Prostate gland (tissue), 2 donors: ENCODE results near the gene ARHGEF40. TPM values are rescaled to one million over a fixed set of nuclear protein-coding genes. Genes with fewer than 3 reads are reported as not detected.

Experiments used
- DNase-seq: peaks from one replicate; pipeline ENCODE4 v3.0.0-alpha.2; 2019; ENCODE audit warnings: low spot score
- H3K27ac ChIP-seq, 2 donors: fragments of 200-600 bp; sonication (generic); 2 replicates each; pipeline ENCODE4 v1.5.1; 2017 to 2019
- H3K27me3 ChIP-seq: fragments of 200-600 bp; sonication (generic); replicated peaks from 2 replicates; pipeline ENCODE4 v1.5.1; 2019; ENCODE audit not compliant: insufficient read depth
- H3K36me3 ChIP-seq, 2 donors: fragments of 200-600 bp; sonication (generic); 1 replicate in 1 of 2; 2 replicates in 1 of 2; pipeline versions ENCODE4 v1.5.1 to v1.8.1; 2017 to 2019
- H3K4me1 ChIP-seq: fragments of 200-600 bp; sonication (generic); replicated peaks from 2 replicates; pipeline ENCODE4 v1.5.1; 2019
- H3K4me3 ChIP-seq, 2 donors: fragments of 200-600 bp; sonication (generic); 2 replicates each; pipeline ENCODE4 v1.5.1; 2017 to 2019
- H3K9me3 ChIP-seq: fragments of 200-600 bp; sonication (generic); 2 replicates; pipeline ENCODE4 v1.5.1; 2017
- POLR2A ChIP-seq: fragments of 450-650 bp; IDR thresholded peaks from one replicate; pipeline ENCODE4 v1.6.1; 2016; ENCODE audit warnings: antibody characterized with exemption, mild to moderate bottlenecking
- POLR2AphosphoS5 ChIP-seq: sonication (generic); formaldehyde crosslinking; IDR thresholded peaks from one replicate; pipeline ENCODE4 v1.6.1; 2017; ENCODE audit warnings: antibody characterized with exemption
- WGBS: methylation state at CpG from one replicate; pipeline ENCODE4 v1.1.5; 2018; 5-methylcytosine and 5-hydroxymethylcytosine counted together
- intact Hi-C: fragments of 100-400 bp; cut with DNase I; formaldehyde crosslinking; loops from one replicate; pipeline ENCODE4 v1.14.2; 2022
- total RNA-seq, 2 donors: library from RNA; depleted of rRNA; stranded (reverse); fragments of >200 nt; gene quantifications; one replicate each; pipeline ENCODE4 v1.1.0, GENCODE V29; 2016
- TF ChIP-seq, protein P1 (sequence below), 4 experiments: fragments of 200-600 bp in 2 of 4; fragments of 450-650 bp in 2 of 4; sonication (generic) in 2 of 4; IDR thresholded peaks; 1 replicate in 3 of 4; 2 replicates in 1 of 4; pipeline ENCODE4 v1.5.1; 2016 to 2019; ENCODE audit warnings: antibody characterized with exemption in 4 of 4, mild to moderate bottlenecking in 2 of 4, moderate library complexity in 2 of 4

The ARHGEF40 gene
- total RNA-seq, 2 donors from 2014 or later: 12.4 to 37.7 TPM

DNA sequence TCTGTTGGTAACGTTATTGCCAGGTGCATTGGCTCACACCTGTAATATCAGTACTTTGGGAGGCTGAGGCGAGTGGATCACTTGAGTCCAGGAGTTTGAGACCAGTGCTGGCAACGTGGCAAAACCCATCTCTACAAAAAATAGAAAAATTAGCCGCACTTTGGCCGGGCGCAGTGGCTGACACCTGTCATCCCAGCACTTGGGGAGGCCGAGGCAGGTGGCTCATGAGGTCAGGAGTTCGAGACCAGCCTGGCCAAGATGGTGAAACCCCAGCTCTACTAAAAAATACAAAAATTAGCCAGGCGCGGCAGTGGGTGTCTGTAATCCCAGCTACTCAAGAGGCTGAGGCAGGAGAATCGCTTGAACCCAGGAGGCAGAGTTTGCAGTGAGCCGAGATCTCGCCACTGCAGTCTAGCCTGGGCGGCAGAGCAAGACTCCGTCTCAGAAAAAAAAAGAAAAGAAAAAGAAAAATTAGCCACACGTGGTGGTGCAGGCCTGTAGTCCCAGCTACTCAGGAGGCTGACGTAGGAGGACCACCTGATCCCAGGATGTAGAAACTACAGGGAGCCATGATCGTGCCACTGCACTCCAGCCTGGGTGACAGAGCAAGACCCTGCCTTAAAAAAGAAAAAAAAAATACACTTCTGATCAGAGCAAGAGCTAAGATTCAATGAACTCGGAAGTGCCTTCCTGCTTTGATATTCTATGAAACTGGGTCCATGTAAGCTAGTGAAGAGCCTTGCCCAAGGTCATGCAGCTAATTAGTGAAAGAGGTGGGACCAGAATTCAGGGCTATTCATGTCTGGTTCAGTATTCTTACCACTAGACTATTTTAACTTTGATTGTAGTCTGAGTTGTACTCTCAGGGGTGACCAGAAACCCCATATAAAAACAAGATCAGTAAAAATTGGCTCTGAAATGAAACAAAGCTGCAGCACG lies 16.7 kb upstream of the ARHGEF40 start:
- intact Hi-C loops: no loop called here
- H3K27ac ChIP-seq: no peak overlapping the region
- no peaks in the 10 kb centered on the region for H3K36me3 ChIP-seq
- no peak for TF ChIP-seq POLR2A
- TF ChIP-seq, protein P1, sequence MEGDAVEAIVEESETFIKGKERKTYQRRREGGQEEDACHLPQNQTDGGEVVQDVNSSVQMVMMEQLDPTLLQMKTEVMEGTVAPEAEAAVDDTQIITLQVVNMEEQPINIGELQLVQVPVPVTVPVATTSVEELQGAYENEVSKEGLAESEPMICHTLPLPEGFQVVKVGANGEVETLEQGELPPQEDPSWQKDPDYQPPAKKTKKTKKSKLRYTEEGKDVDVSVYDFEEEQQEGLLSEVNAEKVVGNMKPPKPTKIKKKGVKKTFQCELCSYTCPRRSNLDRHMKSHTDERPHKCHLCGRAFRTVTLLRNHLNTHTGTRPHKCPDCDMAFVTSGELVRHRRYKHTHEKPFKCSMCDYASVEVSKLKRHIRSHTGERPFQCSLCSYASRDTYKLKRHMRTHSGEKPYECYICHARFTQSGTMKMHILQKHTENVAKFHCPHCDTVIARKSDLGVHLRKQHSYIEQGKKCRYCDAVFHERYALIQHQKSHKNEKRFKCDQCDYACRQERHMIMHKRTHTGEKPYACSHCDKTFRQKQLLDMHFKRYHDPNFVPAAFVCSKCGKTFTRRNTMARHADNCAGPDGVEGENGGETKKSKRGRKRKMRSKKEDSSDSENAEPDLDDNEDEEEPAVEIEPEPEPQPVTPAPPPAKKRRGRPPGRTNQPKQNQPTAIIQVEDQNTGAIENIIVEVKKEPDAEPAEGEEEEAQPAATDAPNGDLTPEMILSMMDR (IDR thresholded peaks at IDR 0.05): no peak
- TF ChIP-seq POLR2AphosphoS5: no peak
- H3K27me3 ChIP-seq: no peaks in the 10 kb centered on the region
- WGBS: 92% methylated on average over 20 of the region's 20 CpGs
- no peak overlapping the region for H3K4me3 ChIP-seq
- no peaks in the 10 kb centered on the region for H3K4me1 ChIP-seq
- no peaks in the 10 kb centered on the region for H3K9me3 ChIP-seq
- no peak for DNase-seq

DNA sequence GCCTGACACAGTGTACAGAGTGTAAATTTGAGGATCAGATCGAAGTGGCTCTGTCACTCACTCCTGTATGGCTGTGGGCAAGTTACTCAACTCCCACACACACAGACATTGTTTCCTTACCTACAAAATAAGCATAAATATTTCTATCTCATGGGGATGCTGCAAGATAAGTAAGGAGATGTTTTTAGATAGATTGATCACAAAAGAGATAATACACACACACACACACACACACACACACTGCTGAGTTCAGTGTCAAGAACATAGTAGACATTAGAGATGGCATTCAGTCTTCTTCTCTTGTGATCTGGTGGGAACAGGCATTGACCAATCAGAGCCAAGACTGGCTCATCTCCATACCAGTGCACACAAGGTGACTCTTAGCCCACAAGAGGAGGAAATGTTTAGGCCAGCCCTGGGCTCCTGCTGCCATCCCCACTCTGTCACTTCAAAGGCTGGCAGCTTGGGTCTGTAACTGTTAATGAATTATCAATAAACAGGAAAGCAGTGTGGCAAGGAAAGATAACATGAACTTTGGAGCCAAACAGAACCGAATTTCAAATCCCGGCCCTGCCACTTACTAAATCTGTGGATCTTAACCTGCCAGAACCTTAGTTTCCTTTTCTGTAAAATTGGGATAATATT lies 15.9 kb upstream of the ARHGEF40 start:
- DNase-seq: no peak
- no peak for TF ChIP-seq POLR2AphosphoS5
- TF ChIP-seq POLR2A: no peak
- TF ChIP-seq, protein P1 (IDR thresholded peaks at IDR 0.05): no peak
- no peaks in the 10 kb centered on the region for H3K4me1 ChIP-seq
- 82% methylated on average over 3 of the region's 3 CpGs for WGBS
- no peaks in the 10 kb centered on the region for H3K36me3 ChIP-seq
- intact Hi-C loops: no loop called here
- no peak overlapping the region for H3K27ac ChIP-seq
- no peak overlapping the region for H3K4me3 ChIP-seq
- H3K27me3 ChIP-seq: no peaks in the 10 kb centered on the region
- H3K9me3 ChIP-seq: no peaks in the 10 kb centered on the region

DNA sequence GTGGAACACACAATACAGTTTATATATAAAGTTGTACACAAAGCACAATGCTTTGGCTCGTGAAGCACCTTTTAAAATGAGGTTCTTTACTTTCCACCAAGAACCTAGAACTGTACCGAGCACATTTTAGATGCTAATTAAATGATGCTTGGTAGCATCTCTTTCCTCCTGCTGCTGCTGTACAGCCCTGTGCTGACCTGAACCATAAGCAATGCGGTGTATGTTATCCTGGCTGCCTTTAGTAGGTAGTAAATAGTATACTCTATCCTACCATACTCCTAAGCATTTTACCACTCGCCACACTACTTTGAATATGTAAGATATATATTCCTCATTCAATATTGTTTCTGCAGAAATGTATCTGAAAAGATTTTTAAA lies 15.3 kb upstream of the ARHGEF40 start:
- no peaks in the 10 kb centered on the region for H3K36me3 ChIP-seq
- no peaks in the 10 kb centered on the region for H3K4me1 ChIP-seq
- no peak overlapping the region for H3K27ac ChIP-seq
- intact Hi-C loops: no loop called here
- 80% methylated on average over 4 of the region's 4 CpGs for WGBS
- H3K9me3 ChIP-seq: no peaks in the 10 kb centered on the region
- TF ChIP-seq, protein P1 (IDR thresholded peaks at IDR 0.05): no peak
- no peak for TF ChIP-seq POLR2A
- TF ChIP-seq POLR2AphosphoS5: no peak
- DNase-seq: no peak
- no peaks in the 10 kb centered on the region for H3K27me3 ChIP-seq
- H3K4me3 ChIP-seq: no peak overlapping the region

DNA sequence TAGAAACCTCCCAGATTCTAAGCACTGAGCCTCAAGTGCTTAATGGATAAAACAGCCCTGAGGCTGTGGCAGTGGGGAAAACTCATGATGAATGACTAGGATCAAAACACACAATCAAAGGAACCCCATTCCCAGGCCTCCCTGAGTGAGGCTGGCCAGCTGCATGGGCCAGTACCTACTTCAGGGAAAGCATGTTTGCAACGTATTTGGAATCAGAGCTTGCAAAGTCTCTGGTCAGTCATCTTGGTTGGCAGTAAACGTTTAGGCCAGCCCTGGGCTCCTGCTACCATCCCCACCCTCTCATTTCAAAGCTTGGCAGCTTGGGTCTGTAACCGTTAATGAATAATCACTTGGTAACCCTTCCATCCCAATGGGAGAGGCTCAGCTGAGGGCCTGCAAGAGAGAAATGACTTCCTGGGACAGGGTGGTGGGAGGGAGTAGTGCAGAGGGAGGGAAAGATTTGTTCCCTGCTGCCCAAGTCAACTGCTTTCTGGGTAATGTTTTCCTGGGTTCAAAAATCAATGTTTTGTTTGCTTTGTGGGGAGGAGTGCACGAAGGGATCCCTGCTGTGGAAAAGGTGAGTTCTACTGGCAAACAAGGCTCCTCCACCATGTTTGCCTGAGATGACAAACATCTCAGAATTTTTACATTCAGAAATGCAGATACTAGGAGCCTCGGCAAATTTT lies 14.5 kb upstream of the ARHGEF40 start:
- WGBS: 69% methylated on average over 5 of the region's 5 CpGs
- Histone ChIP-seq H3K4me3 (no peak overlapping the region), H3K27ac (no peak overlapping the region), H3K9me3 (no peaks in the 10 kb centered on the region), H3K27me3 (no peaks in the 10 kb centered on the region), H3K4me1 (no peaks in the 10 kb centered on the region), H3K36me3 (no peaks in the 10 kb centered on the region)
- intact Hi-C loops: no loop called here
- no peak for DNase-seq
- no peak for TF ChIP-seq POLR2AphosphoS5
- TF ChIP-seq, protein P1 (IDR thresholded peaks at IDR 0.05): no peak
